Endothelial cell of umbilical vein (primary cell): Measurements from ENCODE around the gene MRGPRF. TPM values are rescaled to one million over a fixed set of nuclear protein-coding genes. Genes with fewer than 3 reads are reported as not detected.

Source experiments
- BruUV-seq: library from RNA; stranded (reverse); fragments of 400-500 nt; replicated peaks from 2 replicates; lab custom pipeline; 2021; lab: Mats Ljungman, UMichigan
- CTCF ChIA-PET: fragments of 300-600, 350-600 bp; sonication (Branson Sonifier 250); formaldehyde crosslinking; loops from one replicate; lab custom pipeline; 2021; ENCODE audit warnings: antibody characterized with exemption, inconsistent platforms; lab: Charles Lee
- POLR2A ChIA-PET: fragments of 300-600, 350-600 bp; sonication (Branson Sonifier 250); formaldehyde crosslinking; loops from one replicate; lab custom pipeline; 2021; ENCODE audit warnings: antibody characterized with exemption, inconsistent platforms; lab: Charles Lee
- DNase-seq: peaks from one replicate; pipeline ENCODE4 v3.0.0-alpha.2; 2011; ENCODE audit warnings: low read depth, low spot score
- FAIRE-seq: peaks from 2 replicates; lab custom pipeline; 2011; peaks lifted over from hg19 to GRCh38; lab: Jason Lieb, UNC
- H2AFZ ChIP-seq: 2 replicates; pipeline ENCODE4 v1.6.0; 2012; ENCODE audit warnings: low read depth, low read length, control low read depth, inconsistent platforms
- H3K27ac ChIP-seq: 2 replicates; pipeline ENCODE4 v1.5.1; 2011; ENCODE audit warnings: low read depth, mild to moderate bottlenecking, control low read depth, low read length, moderate library complexity; ENCODE audit not compliant: insufficient read depth
- H3K27me3 ChIP-seq, 2 experiments: 2 replicates each; pipeline versions ENCODE4 v1.6.0 to v1.6.1; 2011; ENCODE audit warnings: low read length in 2 of 2, mixed read lengths in 1 of 2; ENCODE audit not compliant: control insufficient read depth in 2 of 2, insufficient read depth in 2 of 2
- H3K36me3 ChIP-seq, 2 experiments: 2 replicates in 1 of 2; 3 replicates in 1 of 2; pipeline ENCODE4 v1.5.1; 2011; ENCODE audit warnings: low read length in 2 of 2, mild to moderate bottlenecking in 1 of 2, moderate library complexity in 1 of 2; ENCODE audit not compliant: control insufficient read depth in 2 of 2, insufficient read depth in 2 of 2; ENCODE audit errors: extremely low read depth in 1 of 2
- H3K4me1 ChIP-seq: 3 replicates; pipeline ENCODE4 v1.5.1; 2011; ENCODE audit warnings: mild to moderate bottlenecking, low read length; ENCODE audit not compliant: control insufficient read depth, insufficient read depth; ENCODE audit errors: extremely low read depth
- H3K4me2 ChIP-seq: 2 replicates; pipeline ENCODE4 v1.6.1; 2011; ENCODE audit warnings: low read length, control low read depth, mixed read lengths; ENCODE audit not compliant: insufficient read depth
- H3K4me3 ChIP-seq, 3 experiments: fragments of 200-600 bp in 1 of 3; sonication (generic), shearing (Covaris generic) in 1 of 3; replicated peaks in 1 of 3; 2 replicates each; pipeline ENCODE4 v1.5.1; 2011 to 2016; ENCODE audit warnings: control low read depth in 3 of 3, low read length in 3 of 3, mild to moderate bottlenecking in 2 of 3, inconsistent platforms in 1 of 3, low read depth in 1 of 3, moderate library complexity in 1 of 3; ENCODE audit not compliant: insufficient read depth in 1 of 3
- H3K79me2 ChIP-seq: 2 replicates; pipeline ENCODE4 v1.6.0; 2012; ENCODE audit warnings: low read length, inconsistent platforms; ENCODE audit not compliant: control insufficient read depth, insufficient read depth
- H3K9ac ChIP-seq: replicated peaks from 2 replicates; pipeline ENCODE3; 2011; ENCODE audit warnings: low read length, control low read depth; ENCODE audit not compliant: insufficient read depth; ENCODE audit errors: extremely low read depth
- H3K9me1 ChIP-seq: replicated peaks from 3 replicates; pipeline ENCODE4 v1.6.0; 2011; ENCODE audit warnings: mild to moderate bottlenecking, low read length; ENCODE audit not compliant: control insufficient read depth, insufficient read depth; ENCODE audit errors: extremely low read depth
- H3K9me3 ChIP-seq: replicated peaks from 2 replicates; pipeline ENCODE4 v1.5.1; 2012; ENCODE audit warnings: low read length, inconsistent platforms; ENCODE audit not compliant: control insufficient read depth, insufficient read depth
- H4K20me1 ChIP-seq: replicated peaks from 2 replicates; pipeline ENCODE3; 2011; ENCODE audit warnings: mild to moderate bottlenecking, low read length; ENCODE audit not compliant: control insufficient read depth, insufficient read depth; ENCODE audit errors: extremely low read depth
- EZH2 ChIP-seq: IDR thresholded peaks from 2 replicates; pipeline ENCODE4 v1.6.1; 2012; ENCODE audit warnings: borderline replicate concordance, low read depth, mild to moderate bottlenecking, moderate library complexity, low read length, inconsistent platforms; ENCODE audit not compliant: severe bottlenecking
- FOS ChIP-seq: IDR thresholded peaks from 2 replicates; pipeline ENCODE4 v1.6.1; 2011; ENCODE audit warnings: mild to moderate bottlenecking, low read length, moderate library complexity, borderline replicate concordance; ENCODE audit not compliant: insufficient read depth
- GATA2 ChIP-seq: IDR thresholded peaks from 2 replicates; pipeline ENCODE4 v1.7.0; 2011; ENCODE audit warnings: low read depth, mild to moderate bottlenecking, moderate library complexity, mixed read lengths, low read length; ENCODE audit not compliant: insufficient read length, insufficient read depth
- JUN ChIP-seq: IDR thresholded peaks from 2 replicates; pipeline ENCODE4 v1.6.1; 2011; ENCODE audit warnings: borderline replicate concordance, low read depth; ENCODE audit not compliant: insufficient read length, insufficient read depth
- MAX ChIP-seq: IDR thresholded peaks from 2 replicates; pipeline ENCODE4 v1.6.1; 2011; ENCODE audit not compliant: insufficient read depth, insufficient read length
- MYC ChIP-seq: IDR thresholded peaks from one replicate; pipeline ENCODE4 v1.6.1; 2011; ENCODE audit warnings: mild to moderate bottlenecking, low read depth, low read length
- POLR2A ChIP-seq: IDR thresholded peaks from 2 replicates; pipeline ENCODE4 v1.6.1; 2012; ENCODE audit warnings: low read depth, mild to moderate bottlenecking, control low read depth, low read length
- POLR2AphosphoS5 ChIP-seq: IDR thresholded peaks from 2 replicates; pipeline ENCODE4 v1.6.1; 2012; ENCODE audit warnings: low read depth, mild to moderate bottlenecking, control low read depth, low read length, moderate library complexity; ENCODE audit not compliant: insufficient read depth
- dilution Hi-C: fragments of 300-500 bp; cut with MboI; formaldehyde crosslinking; loops from one replicate; pipeline ENCODE4 v1.15.0; 2019; ENCODE audit warnings: low sequenced_read_pairs; ENCODE audit not compliant: extremely low pct_ligation_motif_present
- intact Hi-C: fragments of 100-400 bp; cut with micrococcal nuclease; formaldehyde crosslinking; loops from one replicate; pipeline ENCODE4 v1.10.0; 2022
- polyA plus RNA-seq, 4 experiments: library from polyadenylated mRNA; depleted of rRNA in 3 of 4; stranded (reverse) in 3 of 4; unstranded in 1 of 4; fragments of >200 nt; gene quantifications; 2 replicates each; pipeline versions ENCODE4 v1.2.1 to v1.2.3, GENCODE V29; 2011 to 2012; ENCODE audit warnings: missing spikeins in 1 of 4
- total RNA-seq: library from RNA; stranded (reverse); gene quantifications from 2 replicates; pipeline ENCODE4 v1.2.3, GENCODE V29; 2021
- TF ChIP-seq, protein P1 (sequence below), 2 donors: IDR thresholded peaks; 1 replicate in 1 of 2; 2 replicates in 1 of 2; pipeline ENCODE4 v1.5.1; 2011; ENCODE audit warnings: low read length in 2 of 2, mild to moderate bottlenecking in 2 of 2, moderate library complexity in 2 of 2, control low read depth in 1 of 2, inconsistent platforms in 1 of 2, low read depth in 1 of 2; ENCODE audit not compliant: insufficient read depth in 1 of 2; ENCODE audit errors: extremely low read depth in 1 of 2

MRGPRF gene
- total and polyA plus RNA-seq, 2 donors (not counting 3 experiments of a cell fraction or from before 2014, with no cell fraction given), result not detected

DNA sequence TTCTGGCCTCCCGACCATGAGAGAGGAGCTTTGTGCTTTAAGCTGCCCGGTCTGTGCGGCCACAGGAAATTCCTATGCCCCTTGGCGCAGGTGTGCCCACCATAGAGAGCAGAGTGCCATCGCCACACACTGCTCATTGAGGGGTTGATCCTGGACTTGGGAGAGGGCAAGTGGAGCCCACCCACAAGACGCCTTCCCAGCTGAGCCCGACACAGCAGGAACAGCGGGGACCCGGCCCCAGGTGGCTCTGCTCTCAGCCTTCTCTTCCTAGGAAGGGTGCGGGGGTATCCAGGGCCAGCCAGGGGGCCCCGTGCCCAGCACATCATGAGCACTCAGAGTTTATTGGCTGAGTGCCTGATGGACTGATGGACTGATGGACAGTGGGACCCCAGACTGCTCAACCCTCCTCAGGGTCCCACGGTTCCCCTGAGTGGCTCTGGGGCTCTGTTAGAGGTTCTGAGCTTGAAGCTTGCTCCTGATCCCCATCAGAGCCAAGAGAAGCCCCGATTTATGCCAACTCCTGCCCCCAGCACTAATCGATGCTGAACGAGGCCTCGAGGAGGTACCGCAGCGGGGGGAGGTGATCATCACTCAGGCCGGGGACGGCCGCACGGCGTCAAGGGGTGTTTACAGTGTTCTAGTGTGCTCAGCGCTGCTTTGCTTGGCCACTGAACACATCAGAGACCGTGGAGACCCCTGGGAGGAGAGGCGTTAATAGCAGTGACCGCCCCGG is 18.7 kb downstream of the MRGPRF start:
- H3K27me3 ChIP-seq, result peaks cover 0 to 3% of the 10 kb centered on the region in 2 experiments
- no peak overlapping the region for H3K9ac ChIP-seq
- DNase-seq (no peak), FAIRE-seq (no peak)
- H3K4me2 ChIP-seq, result no peak overlapping the region
- no peak overlapping the region for H2AFZ ChIP-seq
- no peaks in the 10 kb centered on the region for H3K9me3 ChIP-seq
- intact Hi-C loops (no loop called here), dilution Hi-C loops (no loop called here)
- H3K79me2 ChIP-seq, result no peaks in the 10 kb centered on the region
- TF ChIP-seq GATA2 (no peak), MYC (no peak), JUN (no peak), POLR2AphosphoS5 (no peak), POLR2A (no peak), EZH2 (no peak), FOS (no peak)
- BruUV-seq, result no TSS peak
- H3K27ac ChIP-seq, result no peak overlapping the region
- no peaks in the 10 kb centered on the region for H3K4me1 ChIP-seq
- H3K4me3 ChIP-seq, result no peak overlapping the region
- H4K20me1 ChIP-seq, result no peaks in the 10 kb centered on the region
- H3K9me1 ChIP-seq, result no peaks in the 10 kb centered on the region
- no peaks in the 10 kb centered on the region for H3K36me3 ChIP-seq
- ChIA-PET POLR2A (no interaction called here), CTCF (interaction anchor here (0.7 to 1.5 kb wide), 2 partner anchors 9 to 26 kb away, joined by 3 read pairs; no protein-coding TSS in a partner anchor)

- H3K27ac ChIP-seq, result no peak overlapping the region
- no peak overlapping the region for H2AFZ ChIP-seq
- ChIA-PET CTCF (interaction anchor here (1.5 kb wide), 1 partner anchor 8 kb away, joined by 3 read pairs; no protein-coding TSS in a partner anchor), POLR2A (no interaction called here)
- no peaks in the 10 kb centered on the region for H3K79me2 ChIP-seq
- H3K4me1 ChIP-seq, result no peaks in the 10 kb centered on the region
- no peaks in the 10 kb centered on the region for H3K9me3 ChIP-seq
- intact Hi-C loops (no loop called here), dilution Hi-C loops (no loop called here)
- no peak overlapping the region for H3K9ac ChIP-seq
- DNase-seq, result no peak
- H3K36me3 ChIP-seq, result no peaks in the 10 kb centered on the region
- H3K4me3 ChIP-seq, result no peak overlapping the region
- no peaks in the 10 kb centered on the region for H4K20me1 ChIP-seq
- no peak for FAIRE-seq
- TF ChIP-seq FOS, result no peak
- no peak for TF ChIP-seq MAX
- TF ChIP-seq, protein P1, sequence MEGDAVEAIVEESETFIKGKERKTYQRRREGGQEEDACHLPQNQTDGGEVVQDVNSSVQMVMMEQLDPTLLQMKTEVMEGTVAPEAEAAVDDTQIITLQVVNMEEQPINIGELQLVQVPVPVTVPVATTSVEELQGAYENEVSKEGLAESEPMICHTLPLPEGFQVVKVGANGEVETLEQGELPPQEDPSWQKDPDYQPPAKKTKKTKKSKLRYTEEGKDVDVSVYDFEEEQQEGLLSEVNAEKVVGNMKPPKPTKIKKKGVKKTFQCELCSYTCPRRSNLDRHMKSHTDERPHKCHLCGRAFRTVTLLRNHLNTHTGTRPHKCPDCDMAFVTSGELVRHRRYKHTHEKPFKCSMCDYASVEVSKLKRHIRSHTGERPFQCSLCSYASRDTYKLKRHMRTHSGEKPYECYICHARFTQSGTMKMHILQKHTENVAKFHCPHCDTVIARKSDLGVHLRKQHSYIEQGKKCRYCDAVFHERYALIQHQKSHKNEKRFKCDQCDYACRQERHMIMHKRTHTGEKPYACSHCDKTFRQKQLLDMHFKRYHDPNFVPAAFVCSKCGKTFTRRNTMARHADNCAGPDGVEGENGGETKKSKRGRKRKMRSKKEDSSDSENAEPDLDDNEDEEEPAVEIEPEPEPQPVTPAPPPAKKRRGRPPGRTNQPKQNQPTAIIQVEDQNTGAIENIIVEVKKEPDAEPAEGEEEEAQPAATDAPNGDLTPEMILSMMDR (IDR thresholded peaks at IDR 0.05; ENCODE audit: extremely low read depth in 1 of 2, insufficient read depth in 1 of 2, low read depth in 1 of 2, low read length in 2 of 2), result no peak
- TF ChIP-seq JUN, result no peak
- TF ChIP-seq POLR2A, result no peak
- TF ChIP-seq EZH2, result no peak
- TF ChIP-seq MYC, result no peak
- no peak for TF ChIP-seq GATA2
- peaks cover 3 to 5% of the 10 kb centered on the region in 2 experiments for H3K27me3 ChIP-seq
- H3K4me2 ChIP-seq, result no peak overlapping the region
- no TSS peak for BruUV-seq
- no peaks in the 10 kb centered on the region for H3K9me1 ChIP-seq
Measured at GRCh38 chr11:68993546-68993945, 19.5 kb downstream of the MRGPRF start.
